CD1c-positive myeloid dendritic cell (primary cell): Measurements from ENCODE around the gene CCDC144A.
"Not testable (repeated sequence)": the region's sequence is repeated elsewhere in the genome, so short reads cannot be mapped to it uniquely, and the experiment has no call there.

ENCODE experiments used
- DNase-seq: peaks from one replicate; pipeline ENCODE4 v3.0.0-alpha.2; 2016; ENCODE audit errors: extremely low spot score

Gene CCDC144A

GRCh38 chr17:16818340-16818739, 128.3 kb downstream of the CCDC144A start:
- DNase-seq = no peak

DNA sequence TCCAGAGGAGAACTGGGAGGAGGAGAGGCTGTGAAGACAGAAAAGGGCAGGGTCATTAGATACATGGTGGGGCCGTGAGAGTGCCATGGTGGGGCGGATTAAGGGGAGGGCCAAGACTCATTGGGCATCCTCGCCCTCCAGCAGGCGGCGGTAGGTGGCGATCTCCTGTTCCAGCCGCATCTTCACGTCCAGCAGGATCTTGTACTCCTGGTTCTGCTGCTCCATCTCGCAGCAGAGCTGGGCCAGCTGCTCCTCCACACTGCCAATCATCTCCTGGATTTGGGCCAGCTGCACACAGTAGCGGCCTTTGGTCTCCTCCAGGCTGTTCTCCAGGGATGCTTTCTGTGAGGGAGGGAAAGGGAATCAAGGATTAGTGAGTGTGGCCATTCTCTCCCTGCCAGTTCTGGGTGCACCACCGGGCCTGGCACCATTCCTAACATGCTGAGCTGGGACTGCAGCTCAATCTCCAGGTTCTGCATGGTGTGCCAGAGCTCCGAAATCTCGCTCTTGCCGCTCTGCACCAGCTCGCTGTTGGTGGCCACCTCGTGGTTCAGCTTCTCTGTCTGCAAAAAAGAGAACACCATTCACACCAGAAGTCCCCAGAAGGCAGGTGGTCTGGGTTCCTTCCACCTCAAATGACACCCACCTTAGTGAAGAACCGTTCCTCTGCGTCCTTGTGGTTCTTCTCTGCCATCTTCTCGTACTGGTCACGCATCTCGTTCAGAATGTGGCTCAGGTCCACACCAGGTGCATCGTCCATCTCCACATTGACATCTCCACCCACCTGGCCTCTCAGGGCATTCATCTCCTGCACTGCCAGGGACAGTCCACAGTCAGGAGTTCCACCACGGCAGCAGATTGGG, 129.0 kb downstream of the CCDC144A start:
- no peak for DNase-seq

GRCh38 chr17:16820161-16820877, 130.3 kb downstream of the CCDC144A start:
- DNase-seq = no peak

DNA sequence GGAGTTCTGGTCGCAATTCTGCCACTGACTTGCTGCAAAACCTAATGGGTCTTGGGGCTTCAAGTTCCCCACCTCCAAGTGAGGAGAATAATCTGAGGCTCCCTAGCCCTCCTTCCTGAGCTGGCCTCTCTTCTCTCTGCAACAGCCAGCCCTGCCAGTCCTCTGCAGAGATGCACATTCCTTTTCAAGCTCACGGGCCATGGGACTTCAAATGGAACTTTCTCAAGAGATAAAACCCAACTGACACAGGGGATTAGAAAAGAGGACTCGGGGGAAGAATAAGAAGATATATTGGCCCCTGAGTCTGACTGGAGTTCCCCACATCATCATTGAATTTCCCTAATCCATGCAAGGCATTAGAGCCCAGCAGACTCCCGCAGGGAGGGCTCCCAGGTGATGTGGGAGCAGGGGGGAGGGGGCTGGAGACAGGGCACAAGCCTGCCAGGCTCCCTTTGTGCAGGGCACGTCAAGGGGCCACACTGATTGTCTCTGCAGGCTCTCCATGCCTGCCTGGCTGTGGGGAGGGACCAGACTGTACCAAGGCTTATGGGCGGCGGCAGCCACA, 131.0 kb downstream of the CCDC144A start:
- no peak for DNase-seq

DNA sequence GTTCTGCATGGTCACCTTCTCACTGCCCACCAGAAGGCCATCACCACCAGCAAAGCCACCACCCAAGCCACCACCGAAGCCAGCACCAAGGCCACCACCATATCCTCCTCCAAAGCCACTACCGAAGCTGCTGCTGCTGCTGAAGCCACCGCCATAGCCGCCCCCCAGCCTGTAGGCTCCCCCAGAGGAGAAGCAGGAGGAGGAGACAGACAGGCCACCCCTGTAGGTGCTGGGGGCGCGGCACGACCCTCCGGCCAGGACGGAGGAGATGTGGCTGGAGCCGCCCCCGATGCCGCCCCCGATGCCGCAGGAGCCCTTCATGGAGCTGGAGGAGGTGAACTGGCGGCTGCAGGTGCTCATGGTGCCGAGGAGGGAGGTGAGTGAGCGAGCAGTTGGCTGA, 132.1 kb downstream of the CCDC144A start:
- not testable (repeated sequence) for DNase-seq

GRCh38 chr17:16823768-16824406, 133.8 kb downstream of the CCDC144A start:
- not testable (repeated sequence) for DNase-seq
